Testis (tissue), 2 donors: Measurements from ENCODE around the gene CCL18.

Source experiments
- POLR2A ChIP-seq: fragments of 450-650 bp; IDR thresholded peaks from one replicate; pipeline ENCODE4 v1.6.1; 2017; ENCODE audit warnings: antibody characterized with exemption, mild to moderate bottlenecking, moderate library complexity
- TF ChIP-seq, protein P1 (sequence below), 3 experiments: fragments of 450-650 bp in 2 of 3; fragments of 200-600 bp in 1 of 3; sonication (generic) in 1 of 3; IDR thresholded peaks; one replicate each; pipeline ENCODE4 v1.5.1; 2016 to 2019; ENCODE audit warnings: antibody characterized with exemption in 3 of 3, mild to moderate bottlenecking in 2 of 3, moderate library complexity in 1 of 3

DNA sequence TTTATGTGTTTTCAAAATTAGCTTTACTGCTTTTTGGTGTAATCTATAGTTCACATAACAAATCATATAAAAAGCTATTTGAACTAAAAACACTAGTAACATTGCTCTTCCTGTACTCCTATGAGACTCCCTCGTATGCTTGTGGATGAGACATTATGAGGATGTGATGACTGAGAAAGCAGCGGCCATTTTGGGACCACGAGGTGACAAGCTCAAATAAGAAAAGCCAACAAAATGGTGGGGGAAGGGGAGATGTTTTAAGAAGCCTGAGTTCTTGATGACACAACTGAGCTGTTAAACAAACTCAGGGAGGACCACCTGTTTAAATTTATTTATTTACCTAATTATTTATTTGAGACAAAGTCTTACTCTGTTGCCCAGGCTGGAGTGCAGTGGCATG is 4.5 kb downstream of the CCL18 start:
- TF ChIP-seq, protein P1, sequence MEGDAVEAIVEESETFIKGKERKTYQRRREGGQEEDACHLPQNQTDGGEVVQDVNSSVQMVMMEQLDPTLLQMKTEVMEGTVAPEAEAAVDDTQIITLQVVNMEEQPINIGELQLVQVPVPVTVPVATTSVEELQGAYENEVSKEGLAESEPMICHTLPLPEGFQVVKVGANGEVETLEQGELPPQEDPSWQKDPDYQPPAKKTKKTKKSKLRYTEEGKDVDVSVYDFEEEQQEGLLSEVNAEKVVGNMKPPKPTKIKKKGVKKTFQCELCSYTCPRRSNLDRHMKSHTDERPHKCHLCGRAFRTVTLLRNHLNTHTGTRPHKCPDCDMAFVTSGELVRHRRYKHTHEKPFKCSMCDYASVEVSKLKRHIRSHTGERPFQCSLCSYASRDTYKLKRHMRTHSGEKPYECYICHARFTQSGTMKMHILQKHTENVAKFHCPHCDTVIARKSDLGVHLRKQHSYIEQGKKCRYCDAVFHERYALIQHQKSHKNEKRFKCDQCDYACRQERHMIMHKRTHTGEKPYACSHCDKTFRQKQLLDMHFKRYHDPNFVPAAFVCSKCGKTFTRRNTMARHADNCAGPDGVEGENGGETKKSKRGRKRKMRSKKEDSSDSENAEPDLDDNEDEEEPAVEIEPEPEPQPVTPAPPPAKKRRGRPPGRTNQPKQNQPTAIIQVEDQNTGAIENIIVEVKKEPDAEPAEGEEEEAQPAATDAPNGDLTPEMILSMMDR (IDR thresholded peaks at IDR 0.05) = no peak
- TF ChIP-seq POLR2A = no peak
